ENCODE results near the gene CDC42BPB.

GRCh38 chr14:103070263-103070885 lies 13.0 kb upstream of the CDC42BPB start:
- TF ChIP-seq CTCF (IDR thresholded peaks at IDR 0.05) (no peak), POLR2AphosphoS5 (IDR thresholded peaks at IDR 0.05) (no peak)

All from breast epithelium (tissue), 3 donors.